ENCODE results near the gene CNOT9.

DNA sequence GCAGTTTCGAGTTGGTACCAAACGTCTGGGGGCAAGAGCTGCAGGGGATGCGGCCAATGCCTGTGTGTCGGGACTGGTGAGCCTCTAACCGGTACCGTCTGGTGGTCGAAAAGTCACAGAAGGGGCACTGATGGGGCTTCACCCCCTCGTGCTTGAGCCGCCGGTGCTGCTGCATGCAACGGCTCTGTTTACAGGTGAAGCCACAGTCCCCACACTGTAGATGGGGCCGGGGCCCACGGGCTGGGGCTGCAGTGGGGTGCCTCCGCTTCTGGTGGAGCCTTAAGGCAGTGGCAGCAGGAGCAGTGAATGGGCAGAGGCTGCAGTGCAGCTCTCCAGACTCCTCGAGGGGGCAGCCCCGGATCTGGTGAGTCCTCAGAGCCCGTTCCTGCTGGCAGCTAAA lies 74.1 kb downstream of the CNOT9 start:
- TF ChIP-seq POLR2A (IDR thresholded peaks at IDR 0.05) (no peak), CTCF (IDR thresholded peaks at IDR 0.05) (no peak)
